PFSK-1 (cell line): ENCODE results near the gene ARHGAP18.

ENCODE experiments used
- POLR2AphosphoS5 ChIP-seq: IDR thresholded peaks from 2 replicates; pipeline ENCODE4 v1.6.1; 2012; ENCODE audit warnings: low read depth, mild to moderate bottlenecking, control low read depth, low read length, moderate library complexity
- REST ChIP-seq, 2 experiments: IDR thresholded peaks; 2 replicates each; pipeline versions ENCODE4 v1.6.1 to v1.8.0; 2011 to 2012; ENCODE audit warnings: low read depth in 2 of 2, low read length in 2 of 2, control low read depth in 1 of 2, inconsistent platforms in 1 of 2, mild to moderate bottlenecking in 1 of 2, moderate library complexity in 1 of 2; ENCODE audit not compliant: insufficient read depth in 1 of 2
- SIN3A ChIP-seq: IDR thresholded peaks from 2 replicates; pipeline ENCODE4 v1.6.1; 2012; ENCODE audit warnings: mild to moderate bottlenecking, low read length, moderate library complexity, borderline replicate concordance; ENCODE audit not compliant: insufficient read depth
- TAF1 ChIP-seq: IDR thresholded peaks from 2 replicates; pipeline ENCODE4 v1.6.1; 2012; ENCODE audit warnings: low read length, control low read depth, borderline replicate concordance; ENCODE audit not compliant: insufficient read depth

DNA sequence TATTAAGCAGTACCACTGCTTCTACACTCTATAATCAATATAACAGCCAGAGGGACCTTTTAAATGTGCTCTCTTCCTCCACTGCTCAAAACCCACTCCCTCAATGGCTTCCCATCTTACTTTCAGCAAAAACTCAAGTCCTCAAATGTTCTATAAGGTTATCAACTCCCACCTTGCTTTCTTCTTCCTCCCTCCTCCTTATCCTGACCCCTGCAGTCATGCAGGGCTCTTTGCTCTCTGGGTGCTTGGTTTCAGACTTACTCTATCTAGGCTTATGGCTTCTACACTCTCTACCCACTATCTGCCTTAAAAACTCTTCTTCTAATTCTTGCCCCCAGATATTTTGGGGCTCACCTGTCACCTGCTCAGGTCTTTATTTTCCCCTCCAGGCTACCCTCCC, 5.3 kb downstream of the ARHGAP18 start:
- TF ChIP-seq TAF1, result no peak
- TF ChIP-seq POLR2AphosphoS5, result no peak
- TF ChIP-seq REST (IDR thresholded peaks at IDR 0.05; ENCODE audit: insufficient read depth in 1 of 2, low read depth in 2 of 2, low read length in 2 of 2), result no peak
- no peak for TF ChIP-seq SIN3A
